ENCODE measurements around the gene SFTPD.

GRCh38 chr10:79905322-79906314, 43.3 kb downstream of the SFTPD start:
- no peak for TF ChIP-seq CTCF (IDR thresholded peaks at IDR 0.05; ENCODE audit: insufficient read depth, low read length, poor library complexity, severe bottlenecking)
- no peak for TF ChIP-seq EZH2phosphoT487 (conservative IDR thresholded peaks at IDR 0.05; ENCODE audit: low read length)
